ENCODE data around the gene GFRA4.

The GFRA4 gene

GRCh38 chr20:3673221-3674070 is 10.2 kb upstream of the GFRA4 start:
- DNase-seq: no peak

- no peak for DNase-seq
Observed at GRCh38 chr20:3672547-3673171, 9.5 kb upstream of the GFRA4 start.

GRCh38 chr20:3671986-3672546 is 8.9 kb upstream of the GFRA4 start:
- DNase-seq: no peak

GRCh38 chr20:3670945-3671344 is 7.7 kb upstream of the GFRA4 start:
- DNase-seq: no peak

GRCh38 chr20:3670511-3670910 is 7.3 kb upstream of the GFRA4 start:
- DNase-seq: no peak

- DNase-seq: no peak
Observed at GRCh38 chr20:3669710-3670367, 6.6 kb upstream of the GFRA4 start.

GRCh38 chr20:3667434-3668037 is 4.3 kb upstream of the GFRA4 start:
- no peak for DNase-seq

- no peak for DNase-seq
Observed at GRCh38 chr20:3663858-3664257, 659 bp upstream of the GFRA4 start.

- DNase-seq: no peak
Observed at GRCh38 chr20:3661814-3662665, 1.2 kb downstream of the GFRA4 start.

- no peak for DNase-seq
Observed at GRCh38 chr20:3661060-3661813, 2.0 kb downstream of the GFRA4 start.

GRCh38 chr20:3660262-3661059 is 2.7 kb downstream of the GFRA4 start:
- DNase-seq: no peak

GRCh38 chr20:3659492-3660261 is 3.5 kb downstream of the GFRA4 start:
- no peak for DNase-seq

- peak in 1 of 5 donors; percentile 79 for DNase-seq
Observed at GRCh38 chr20:3658716-3659491, 4.3 kb downstream of the GFRA4 start.

GRCh38 chr20:3658019-3658715 is 5.0 kb downstream of the GFRA4 start:
- DNase-seq: no peak

GRCh38 chr20:3655131-3655405 is 8.1 kb downstream of the GFRA4 start:
- no peak for DNase-seq

GRCh38 chr20:3654326-3655130 is 8.7 kb downstream of the GFRA4 start:
- no peak for DNase-seq

GRCh38 chr20:3653921-3654320 is 9.3 kb downstream of the GFRA4 start:
- no peak for DNase-seq

Data from T-helper 1 cell (primary cell).